H9 (cell line): ENCODE measurements around the gene CA5A. TPM values are rescaled to one million over a fixed set of nuclear protein-coding genes. Genes with fewer than 3 reads are reported as not detected.
"Not testable (repeated sequence)": the region's sequence is repeated elsewhere in the genome, so short reads cannot be mapped to it uniquely, and the experiment has no call there.

Source experiments
- DNase-seq: peaks from one replicate; pipeline ENCODE4 v3.0.0-alpha.2; 2017
- H2AFZ ChIP-seq: one replicate; pipeline ENCODE4 v1.6.1; 2013; ENCODE audit warnings: mild to moderate bottlenecking, low read length, control low read depth, moderate library complexity
- H2AK5ac ChIP-seq: 2 replicates; pipeline ENCODE4 v1.6.1; 2013; ENCODE audit warnings: low read length, control low read depth, mixed read lengths; ENCODE audit not compliant: insufficient read length
- H2BK120ac ChIP-seq: one replicate; pipeline ENCODE4 v1.6.1; 2013; ENCODE audit warnings: low read depth, mild to moderate bottlenecking, low read length, control low read depth, inconsistent platforms; ENCODE audit not compliant: poor library complexity, severe bottlenecking
- H2BK12ac ChIP-seq: 2 replicates; pipeline ENCODE4 v1.6.1; 2013; ENCODE audit warnings: low read length, control low read depth, mixed read lengths, low read depth; ENCODE audit not compliant: insufficient read length
- H2BK15ac ChIP-seq: 2 replicates; pipeline ENCODE4 v1.6.1; 2013; ENCODE audit warnings: low read depth, low read length, control low read depth
- H2BK20ac ChIP-seq: one replicate; pipeline ENCODE4 v1.6.1; 2013; ENCODE audit warnings: low read depth, mild to moderate bottlenecking, low read length, control low read depth, inconsistent platforms; ENCODE audit not compliant: poor library complexity, severe bottlenecking
- H2BK5ac ChIP-seq: 2 replicates; pipeline ENCODE4 v1.6.1; 2013; ENCODE audit warnings: low read length, control low read depth, mixed read lengths; ENCODE audit not compliant: insufficient read length
- H3K14ac ChIP-seq: 2 replicates; pipeline ENCODE4 v1.6.1; 2013; ENCODE audit warnings: low read length, control low read depth; ENCODE audit not compliant: insufficient read depth
- H3K18ac ChIP-seq: 2 replicates; pipeline ENCODE4 v1.6.1; 2013; ENCODE audit warnings: low read depth, mild to moderate bottlenecking, mixed read lengths, low read length, control low read depth; ENCODE audit not compliant: insufficient read length
- H3K23ac ChIP-seq: 2 replicates; pipeline ENCODE4 v1.6.1; 2013; ENCODE audit warnings: low read length, control low read depth, mixed read lengths, low read depth; ENCODE audit not compliant: insufficient read length
- H3K23me2 ChIP-seq: 2 replicates; pipeline ENCODE4 v1.6.1; 2013; ENCODE audit warnings: low read depth, mild to moderate bottlenecking, mixed read lengths, low read length, control low read depth; ENCODE audit not compliant: insufficient read length, poor library complexity, severe bottlenecking
- H3K27ac ChIP-seq: 2 replicates; pipeline ENCODE4 v1.5.1; 2013; ENCODE audit warnings: low read length, control low read depth, mixed read lengths, low read depth; ENCODE audit not compliant: insufficient read length
- H3K27me3 ChIP-seq: 2 replicates; pipeline ENCODE4 v1.6.1; 2013; ENCODE audit warnings: low read length, control low read depth, inconsistent platforms; ENCODE audit not compliant: insufficient read depth
- H3K4ac ChIP-seq: 2 replicates; pipeline ENCODE4 v1.6.1; 2013; ENCODE audit warnings: low read depth, mild to moderate bottlenecking, control low read depth, inconsistent platforms, low read length, moderate library complexity
- H3K4me1 ChIP-seq: 2 replicates; pipeline ENCODE4 v1.6.1; 2013; ENCODE audit warnings: low read length, control low read depth, inconsistent platforms; ENCODE audit not compliant: insufficient read depth
- H3K4me2 ChIP-seq: 2 replicates; pipeline ENCODE4 v1.6.1; 2013; ENCODE audit warnings: low read length, control low read depth, mixed read lengths; ENCODE audit not compliant: insufficient read length, insufficient read depth
- H3K56ac ChIP-seq: 2 replicates; pipeline ENCODE4 v1.6.1; 2013; ENCODE audit warnings: low read depth, mild to moderate bottlenecking, mixed read lengths, low read length, control low read depth; ENCODE audit not compliant: insufficient read length
- H3K79me1 ChIP-seq: 2 replicates; pipeline ENCODE4 v1.6.1; 2013; ENCODE audit warnings: low read depth, mild to moderate bottlenecking, moderate library complexity, low read length, control low read depth, inconsistent platforms; ENCODE audit not compliant: insufficient read depth, poor library complexity, severe bottlenecking
- H3K79me2 ChIP-seq: 2 replicates; pipeline ENCODE4 v1.6.1; 2013; ENCODE audit warnings: low read length, control low read depth, inconsistent platforms; ENCODE audit not compliant: insufficient read depth
- H3K9ac ChIP-seq: 2 replicates; pipeline ENCODE4 v1.6.1; 2013; ENCODE audit warnings: low read length, control low read depth, mixed read lengths; ENCODE audit not compliant: insufficient read length; ENCODE audit errors: extremely low read depth
- H3K9me3 ChIP-seq: one replicate; pipeline ENCODE4 v1.6.1; 2013; ENCODE audit warnings: low read depth, low read length, inconsistent platforms; ENCODE audit not compliant: control insufficient read depth
- H3T11ph ChIP-seq: one replicate; pipeline ENCODE4 v1.6.1; 2013; ENCODE audit warnings: mild to moderate bottlenecking, low read length, control low read depth, inconsistent platforms
- H4K20me1 ChIP-seq: one replicate; pipeline ENCODE4 v1.6.1; 2013; ENCODE audit not compliant: control insufficient read depth, insufficient read length, insufficient read depth
- H4K5ac ChIP-seq: 2 replicates; pipeline ENCODE4 v1.6.1; 2013; ENCODE audit warnings: low read depth, mild to moderate bottlenecking, mixed read lengths, low read length, control low read depth; ENCODE audit not compliant: insufficient read length
- H4K8ac ChIP-seq: replicated peaks from 2 replicates; pipeline ENCODE4 v1.6.1; 2013; ENCODE audit warnings: low read length, control low read depth, mixed read lengths, low read depth; ENCODE audit not compliant: insufficient read length
- H4K91ac ChIP-seq: 2 replicates; pipeline ENCODE4 v1.6.1; 2013; ENCODE audit warnings: low read depth, mild to moderate bottlenecking, moderate library complexity, mixed read lengths, low read length, control low read depth; ENCODE audit not compliant: insufficient read length
- H3K27ac Mint-ChIP-seq, 3 experiments: 2 replicates in 2 of 3; 3 replicates in 1 of 3; pipeline ENCODE4 v1.8.0; 2020 to 2021; ENCODE audit warnings: mixed read lengths in 3 of 3, mild to moderate bottlenecking in 1 of 3, moderate library complexity in 1 of 3
- H3K27me3 Mint-ChIP-seq: 2 replicates; pipeline ENCODE4 v1.8.0; 2021; ENCODE audit warnings: low read depth, mild to moderate bottlenecking, moderate library complexity, mixed read lengths
- H3K36me3 Mint-ChIP-seq, 3 experiments: 2 replicates in 2 of 3; 3 replicates in 1 of 3; pipeline ENCODE4 v1.8.0; 2020 to 2021; ENCODE audit warnings: low read depth in 3 of 3, mixed read lengths in 3 of 3; ENCODE audit not compliant: insufficient read depth in 1 of 3
- H3K4me1 Mint-ChIP-seq, 2 experiments: 2 replicates each; pipeline ENCODE4 v1.8.0; 2020; ENCODE audit warnings: mixed read lengths in 2 of 2
- H3K4me3 Mint-ChIP-seq, 2 experiments: 2 replicates in 1 of 2; 3 replicates in 1 of 2; pipeline ENCODE4 v1.8.0; 2020 to 2021; ENCODE audit warnings: mild to moderate bottlenecking in 2 of 2, mixed read lengths in 2 of 2, moderate library complexity in 1 of 2
- H3K9me3 Mint-ChIP-seq, 2 experiments: 2 replicates in 1 of 2; 3 replicates in 1 of 2; pipeline ENCODE4 v1.8.0; 2020; ENCODE audit warnings: mild to moderate bottlenecking in 2 of 2, mixed read lengths in 2 of 2, moderate library complexity in 1 of 2
- CTCF ChIP-seq: fragments of 200-600 bp; sonication (generic); conservative IDR thresholded peaks from 3 replicates; pipeline ENCODE4 v1.8.0; 2021; ENCODE audit warnings: antibody characterized with exemption, mild to moderate bottlenecking
- WGBS: extraction: QIAGEN DNeasy Blood & Tissue Kit; methylation state at CpG from one replicate; pipeline ENCODE4 v1.1.7; 2013; ENCODE audit warnings: missing lambda C conversion rate, low lambda C conversion rate, mixed read lengths; ENCODE audit not compliant: insufficient read length; ENCODE audit errors: extremely low coverage; 5-methylcytosine and 5-hydroxymethylcytosine counted together
- total RNA-seq: library from RNA; stranded (reverse); gene quantifications from 2 replicates; pipeline ENCODE4 v1.2.1, GENCODE V29; 2021

The CA5A gene
- total RNA-seq, 1 experiment from 2014 or later: not detected

- Histone ChIP-seq H3K14ac (no peak overlapping the region), H3K27ac (no peak overlapping the region), H4K8ac (no peak overlapping the region), H4K20me1 (no peaks in the 10 kb centered on the region), H3K9ac (no peak overlapping the region), H3K79me1 (peaks cover 3% of the 10 kb centered on the region), H2BK15ac (no peak overlapping the region), H2AFZ (no peak overlapping the region), H3K4me1 (no peaks in the 10 kb centered on the region; the same call in 1 of the 2 replicates), H2BK120ac (no peak overlapping the region), H2BK5ac (no peak overlapping the region), H2BK12ac (no peak overlapping the region), H2AK5ac (no peak overlapping the region), H3K56ac (no peak overlapping the region), H3K23me2 (no peaks in the 10 kb centered on the region), H3K79me2 (peaks cover 12% of the 10 kb centered on the region; the same call in 1 of the 2 replicates), H3K27me3 (peaks cover 4% of the 10 kb centered on the region; the same call in 1 of the 2 replicates), H3T11ph (no peak overlapping the region), H4K5ac (no peak overlapping the region), H3K18ac (no peak overlapping the region), H3K9me3 (no peaks in the 10 kb centered on the region), H3K23ac (no peak overlapping the region), H3K4me2 (no peak overlapping the region), H2BK20ac (no peak overlapping the region), H4K91ac (no peak overlapping the region), H3K4ac (no peak overlapping the region)
- TF ChIP-seq CTCF: no peak
- Mint-ChIP-seq H3K4me3 (no peak overlapping the region), H3K9me3 (no peaks in the 10 kb centered on the region), H3K4me1 (peaks cover 26 to 27% of the 10 kb centered on the region in 2 experiments), H3K27me3 (peaks cover 43% of the 10 kb centered on the region), H3K36me3 (peaks cover 31 to 58% (median 33%) of the 10 kb centered on the region in 3 experiments), H3K27ac (peak overlapping the region in 1 of 3 experiments; percentile 72; a peak in 2 of 7 replicates)
- WGBS: no CpG with 5 or more reads among the region's 26 CpGs
- DNase-seq: no peak
Measured at GRCh38 chr16:87860553-87861299, 75.6 kb downstream of the CA5A start.

GRCh38 chr16:87858151-87858993 is 78.0 kb downstream of the CA5A start:
- H3K27me3 ChIP-seq, H3K27ac Mint-ChIP-seq, H2AFZ ChIP-seq, H2BK15ac ChIP-seq, H3K79me1 ChIP-seq, H3K23me2 ChIP-seq, H3K4me3 Mint-ChIP-seq, H4K8ac ChIP-seq, H3K4me2 ChIP-seq, H2BK12ac ChIP-seq, H3K27ac ChIP-seq, H3K4ac ChIP-seq, H2BK120ac ChIP-seq, H3T11ph ChIP-seq, H3K9me3 Mint-ChIP-seq, H3K18ac ChIP-seq, H2AK5ac ChIP-seq, H2BK5ac ChIP-seq, DNase-seq, H3K23ac ChIP-seq, H2BK20ac ChIP-seq, H3K79me2 ChIP-seq, H3K4me1 ChIP-seq, H4K91ac ChIP-seq, H3K9ac ChIP-seq, H3K14ac ChIP-seq, H4K5ac ChIP-seq, H4K20me1 ChIP-seq, H3K56ac ChIP-seq, H3K9me3 ChIP-seq: not testable (repeated sequence)
- Mint-ChIP-seq H3K4me1 (peaks cover 19 to 25% of the 10 kb centered on the region in 2 experiments), H3K27me3 (peaks cover 31% of the 10 kb centered on the region), H3K36me3 (peaks cover 20 to 51% (median 25%) of the 10 kb centered on the region in 3 experiments)
- no CpG with 5 or more reads among the region's 27 CpGs for WGBS
